Transverse colon (tissue), 4 donors: ENCODE measurements around the gene PPL. TPM values are rescaled to one million over a fixed set of nuclear protein-coding genes. Genes with fewer than 3 reads are reported as not detected.

Experiments
- DNase-seq: peaks from one replicate; pipeline ENCODE4 v3.0.0-alpha.2; 2019
- H3K27ac ChIP-seq, 4 donors: fragments of 200-600 bp; sonication (generic); 2 replicates each; pipeline ENCODE4 v1.5.1; 2016 to 2018; ENCODE audit warnings: inconsistent platforms in 4 of 4
- H3K27me3 ChIP-seq: fragments of 200-600 bp; sonication (generic); 2 replicates; pipeline ENCODE4 v1.5.1; 2017; ENCODE audit warnings: inconsistent platforms
- H3K36me3 ChIP-seq, 4 donors: fragments of 200-600 bp; sonication (generic); 2 replicates each; pipeline ENCODE4 v1.5.1; 2017 to 2019; ENCODE audit warnings: inconsistent platforms in 4 of 4
- H3K4me1 ChIP-seq, 4 donors: fragments of 200-600 bp; sonication (generic); 2 replicates each; pipeline ENCODE4 v1.5.1; 2017 to 2020; ENCODE audit warnings: inconsistent platforms in 4 of 4
- H3K4me3 ChIP-seq, 4 donors: fragments of 200-600 bp; sonication (generic); 1 replicate in 1 of 4; 2 replicates in 3 of 4; pipeline versions ENCODE4 v1.5.1 to v1.6.1; 2017 to 2019; ENCODE audit warnings: inconsistent platforms in 4 of 4
- H3K9me3 ChIP-seq, 2 donors: fragments of 200-600 bp; sonication (generic); 2 replicates each; pipeline ENCODE4 v1.5.1; 2017 to 2019; ENCODE audit warnings: inconsistent platforms in 2 of 2
- CTCF ChIP-seq, 5 experiments: fragments of 200-600 bp in 3 of 5; fragments of 450-650 bp in 2 of 5; sonication (generic) in 3 of 5; IDR thresholded peaks; 1 replicate in 2 of 5; 2 replicates in 3 of 5; pipeline ENCODE4 v1.5.1; 2016 to 2017; ENCODE audit warnings: antibody characterized with exemption in 5 of 5, inconsistent platforms in 3 of 5, mild to moderate bottlenecking in 2 of 5, moderate library complexity in 1 of 5
- EP300 ChIP-seq: sonication (generic); formaldehyde crosslinking; IDR thresholded peaks from one replicate; pipeline ENCODE4 v1.6.1; 2017; ENCODE audit warnings: antibody characterized with exemption, low read depth
- POLR2A ChIP-seq: fragments of 450-650 bp; IDR thresholded peaks from one replicate; pipeline ENCODE4 v1.6.1; 2016; ENCODE audit warnings: antibody characterized with exemption, mild to moderate bottlenecking, moderate library complexity
- POLR2AphosphoS5 ChIP-seq, 3 donors: sonication (generic); formaldehyde crosslinking; IDR thresholded peaks; one replicate each; pipeline ENCODE4 v1.6.1; 2016; ENCODE audit warnings: antibody characterized with exemption in 3 of 3
- WGBS, 2 donors: methylation state at CpG; one replicate each; pipeline ENCODE4 v1.1.5; 2018; ENCODE audit warnings: low coverage in 1 of 2; 5-methylcytosine and 5-hydroxymethylcytosine counted together
- in situ Hi-C, 4 donors: fragments of 200-750 bp; cut with MboI; loops; one replicate each; pipeline versions ENCODE4 v1.15.0 to v1.15.1; 2017; ENCODE audit warnings: low sequenced_read_pairs in 3 of 4, low pct_ligation_motif_present in 1 of 4, low pct_unique_long_range_greater_than_20kb in 1 of 4
- intact Hi-C: fragments of 100-400 bp; cut with DNase I; formaldehyde crosslinking; loops from one replicate; pipeline ENCODE4 v1.15.1; 2023; ENCODE audit warnings: low total_unique reads
- total RNA-seq, 4 donors: library from RNA; depleted of rRNA; stranded (reverse); fragments of >200 nt; gene quantifications; one replicate each; pipeline ENCODE4 v1.1.0, GENCODE V29; 2016

Gene PPL
- total RNA-seq, 4 donors from 2014 or later: 13.5 to 28.8 (median 22.8) TPM

GRCh38 chr16:4855371-4855770 is 81.6 kb downstream of the PPL start:
- WGBS, 2 donors: 84 to 96% methylated on average over 4 to 5 of the region's 5 CpGs
- H3K4me3 ChIP-seq: no peak overlapping the region
- H3K27me3 ChIP-seq: no peaks in the 10 kb centered on the region
- in situ Hi-C loops (loop anchor here in 1 of 4 donors (10.0 kb wide), 1 partner anchor 59 kb away; no protein-coding TSS in a partner anchor), intact Hi-C loops (no loop called here)
- H3K36me3 ChIP-seq: peaks cover 0 to 54% (median 25%) of the 10 kb centered on the region in 4 donors
- TF ChIP-seq POLR2A: no peak
- TF ChIP-seq EP300: no peak
- no peak for TF ChIP-seq POLR2AphosphoS5 (IDR thresholded peaks at IDR 0.05)
- no peak for TF ChIP-seq CTCF (IDR thresholded peaks at IDR 0.05)
- no peak for DNase-seq
- no peak overlapping the region for H3K27ac ChIP-seq
- H3K4me1 ChIP-seq: peaks cover under 1 to 25% (median 15%) of the 10 kb centered on the region in 4 donors
- H3K9me3 ChIP-seq: no peaks in the 10 kb centered on the region

GRCh38 chr16:4852221-4852872 is 84.6 kb downstream of the PPL start:
- WGBS, 2 donors: 38 to 48% methylated on average over 1 of the region's 1 CpG
- Histone ChIP-seq H3K9me3 (no peaks in the 10 kb centered on the region), H3K27me3 (no peaks in the 10 kb centered on the region), H3K4me3 (no peak overlapping the region), H3K36me3 (peaks cover 0 to 27% (median 13%) of the 10 kb centered on the region in 4 donors), H3K27ac (peak overlapping the region; percentile 38 to 54 (median 42)), H3K4me1 (peaks cover 19 to 45% (median 32%) of the 10 kb centered on the region in 4 donors)
- TF ChIP-seq POLR2A (no peak), POLR2AphosphoS5 (IDR thresholded peaks at IDR 0.05) (peak in 1 of 3 donors; percentile 17)
- DNase-seq: peak; percentile 31
- intact Hi-C loops: no loop called here
- in situ Hi-C loops: loop anchor here in 1 of 4 donors (10.0 kb wide), 1 partner anchor 62 kb away; no protein-coding TSS in a partner anchor

- 88 to 90% methylated on average over 2 to 3 of the region's 3 CpGs for WGBS, 2 donors
- Histone ChIP-seq H3K4me3 (no peak overlapping the region), H3K36me3 (peaks cover 0 to 14% (median 4%) of the 10 kb centered on the region in 4 donors), H3K27ac (no peak overlapping the region), H3K4me1 (peaks cover 26 to 57% (median 45%) of the 10 kb centered on the region in 4 donors), H3K27me3 (no peaks in the 10 kb centered on the region), H3K9me3 (no peaks in the 10 kb centered on the region)
- DNase-seq: no peak
- intact Hi-C loops: no loop called here
- in situ Hi-C loops: loop anchor here in 1 of 4 donors (10.0 kb wide), 1 partner anchor 65 kb away; no protein-coding TSS in a partner anchor
- TF ChIP-seq POLR2AphosphoS5 (IDR thresholded peaks at IDR 0.05) (no peak), EP300 (no peak), POLR2A (no peak), CTCF (IDR thresholded peaks at IDR 0.05) (no peak)
These were observed 86.7 kb downstream of the PPL start for GRCh38 chr16:4850211-4850610.

GRCh38 chr16:4847774-4848587 is 89.0 kb downstream of the PPL start:
- TF ChIP-seq EP300 (no peak), POLR2AphosphoS5 (IDR thresholded peaks at IDR 0.05) (peak in 1 of 3 donors; percentile 12)
- H3K4me1 ChIP-seq: peaks cover 26 to 64% (median 48%) of the 10 kb centered on the region in 4 donors
- whole genome bisulfite sequencing, 2 donors: 0% methylated on average over 1 to 33 of the region's 83 CpGs
- in situ Hi-C loops: loop anchor here in 2 of 4 donors (10.0 kb wide), 2 partner anchors 97 to 107 kb away; partner anchors contain the start of gene SEC14L5 (in 1 of the 2)
- peak overlapping the region; percentile 78 to 99 (median 88) for H3K4me3 ChIP-seq
- peaks cover 0 to 20% (median 8%) of the 10 kb centered on the region in 4 donors for H3K36me3 ChIP-seq
- intact Hi-C loops: loop anchor here (5.0 kb wide), 1 partner anchor 109 kb away; the partner anchor contains the start of gene SEC14L5
- no peaks in the 10 kb centered on the region for H3K9me3 ChIP-seq
- H3K27me3 ChIP-seq: no peaks in the 10 kb centered on the region
- peak overlapping the region; percentile 99 to 100 (median 100) for H3K27ac ChIP-seq
- DNase-seq: peak; percentile 61
